Cardiac fibroblast (primary cell): Measurements from ENCODE around the gene PLOD1.
"Not testable (repeated sequence)": the region's sequence is repeated elsewhere in the genome, so short reads cannot be mapped to it uniquely, and the experiment has no call there.

Experiments
- DNase-seq, 2 donors: peaks; one replicate each; pipeline versions ENCODE4 v3.0.0 to v3.0.0-alpha.2; 2010; ENCODE audit warnings: low read depth in 2 of 2
- H3K4me3 ChIP-seq, 2 donors: replicated peaks in 1 of 2; 1 replicate in 1 of 2; 2 replicates in 1 of 2; pipeline ENCODE4 v1.5.1; 2011; ENCODE audit warnings: low read depth in 2 of 2, low read length in 2 of 2, mild to moderate bottlenecking in 2 of 2, moderate library complexity in 1 of 2
- CTCF ChIP-seq: IDR thresholded peaks from one replicate; pipeline ENCODE4 v1.5.1; 2011; ENCODE audit warnings: low read depth, mild to moderate bottlenecking, low read length, inconsistent platforms

Gene PLOD1

GRCh38 chr1:11923069-11923826, 11.3 kb upstream of the PLOD1 start:
- no peak for TF ChIP-seq CTCF
- DNase-seq: no peak
- H3K4me3 ChIP-seq: no peak overlapping the region

GRCh38 chr1:11923827-11924113, 10.7 kb upstream of the PLOD1 start:
- peak overlapping the region in 1 of 2 donors; percentile 60 for H3K4me3 ChIP-seq
- TF ChIP-seq CTCF: no peak
- no peak for DNase-seq

- no peak for DNase-seq
Observed at GRCh38 chr1:11924334-11925195, 10.0 kb upstream of the PLOD1 start.

GRCh38 chr1:11925196-11925937, 9.2 kb upstream of the PLOD1 start:
- DNase-seq: not testable (repeated sequence)
- peak overlapping the region; percentile 46 to 60 for H3K4me3 ChIP-seq

More at GRCh38 chr1:11924334-11925195, 10.0 kb upstream of the PLOD1 start:
- H3K4me3 ChIP-seq: peak overlapping the region; percentile 46 to 60
- TF ChIP-seq CTCF: no peak

- TF ChIP-seq CTCF: no peak
- no peak for DNase-seq
- peak overlapping the region; percentile 45 to 60 for H3K4me3 ChIP-seq
Observed at GRCh38 chr1:11925938-11926292, 8.6 kb upstream of the PLOD1 start.

- DNase-seq: peak; percentile 39 to 69
- no peak overlapping the region for H3K4me3 ChIP-seq
- TF ChIP-seq CTCF: no peak
Observed at GRCh38 chr1:11927866-11928592, 6.5 kb upstream of the PLOD1 start.

GRCh38 chr1:11929849-11930248, 4.7 kb upstream of the PLOD1 start:
- H3K4me3 ChIP-seq: no peak overlapping the region
- DNase-seq: peak; percentile 71 to 85
- no peak for TF ChIP-seq CTCF
